Lower leg skin (tissue), 3 donors: Measurements from ENCODE around the gene BMP2.

Experiments
- POLR2A ChIP-seq, 2 donors: fragments of 450-650 bp; IDR thresholded peaks; one replicate each; pipeline ENCODE4 v1.6.1; 2016 to 2017; ENCODE audit warnings: antibody characterized with exemption in 2 of 2, mild to moderate bottlenecking in 1 of 2, moderate library complexity in 1 of 2
- TF ChIP-seq, protein P1 (sequence below), 3 donors: fragments of 450-650 bp; IDR thresholded peaks; one replicate each; pipeline ENCODE4 v1.5.1; 2016; ENCODE audit warnings: antibody characterized with exemption in 3 of 3, mild to moderate bottlenecking in 3 of 3, moderate library complexity in 2 of 3

DNA sequence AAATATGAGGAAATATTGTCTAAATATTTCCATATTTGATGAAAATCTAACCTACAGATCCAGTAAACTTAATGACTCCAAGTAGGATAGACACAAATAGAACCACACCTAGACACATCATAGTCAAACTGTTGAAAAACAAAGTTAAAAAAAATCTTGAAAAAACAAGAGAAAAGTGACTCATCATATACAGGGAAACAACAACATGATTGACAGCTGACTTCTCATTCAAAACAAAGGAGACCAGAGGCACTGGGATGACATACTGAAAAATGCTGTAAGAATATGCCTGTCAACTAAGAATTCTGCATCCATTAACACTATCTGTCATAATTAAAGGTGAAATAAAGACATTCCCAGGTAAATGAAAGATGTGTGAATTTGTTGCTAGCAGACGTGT, 38.8 kb downstream of the BMP2 start:
- TF ChIP-seq, protein P1, sequence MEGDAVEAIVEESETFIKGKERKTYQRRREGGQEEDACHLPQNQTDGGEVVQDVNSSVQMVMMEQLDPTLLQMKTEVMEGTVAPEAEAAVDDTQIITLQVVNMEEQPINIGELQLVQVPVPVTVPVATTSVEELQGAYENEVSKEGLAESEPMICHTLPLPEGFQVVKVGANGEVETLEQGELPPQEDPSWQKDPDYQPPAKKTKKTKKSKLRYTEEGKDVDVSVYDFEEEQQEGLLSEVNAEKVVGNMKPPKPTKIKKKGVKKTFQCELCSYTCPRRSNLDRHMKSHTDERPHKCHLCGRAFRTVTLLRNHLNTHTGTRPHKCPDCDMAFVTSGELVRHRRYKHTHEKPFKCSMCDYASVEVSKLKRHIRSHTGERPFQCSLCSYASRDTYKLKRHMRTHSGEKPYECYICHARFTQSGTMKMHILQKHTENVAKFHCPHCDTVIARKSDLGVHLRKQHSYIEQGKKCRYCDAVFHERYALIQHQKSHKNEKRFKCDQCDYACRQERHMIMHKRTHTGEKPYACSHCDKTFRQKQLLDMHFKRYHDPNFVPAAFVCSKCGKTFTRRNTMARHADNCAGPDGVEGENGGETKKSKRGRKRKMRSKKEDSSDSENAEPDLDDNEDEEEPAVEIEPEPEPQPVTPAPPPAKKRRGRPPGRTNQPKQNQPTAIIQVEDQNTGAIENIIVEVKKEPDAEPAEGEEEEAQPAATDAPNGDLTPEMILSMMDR (IDR thresholded peaks at IDR 0.05), result no peak
- no peak for TF ChIP-seq POLR2A (IDR thresholded peaks at IDR 0.05)
